HG03439 (cell line): ENCODE results near the gene BRIP1.
A peak's percentile ranks its signal among the peaks of the same experiment; 100 is the strongest.
"Not testable (repeated sequence)": the region's sequence is repeated elsewhere in the genome, so short reads cannot be mapped to it uniquely, and the experiment has no call there.

Experiments used
- ATAC-seq: cut with Tn5 transposase; IDR thresholded peaks from one replicate; pipeline ENCODE4 v1.9.1; 2021; ENCODE audit warnings: mild to moderate bottlenecking, moderate library complexity; ENCODE audit not compliant: unreplicated experiment

The BRIP1 gene

GRCh38 chr17:61805399-61805798, 57.9 kb downstream of the BRIP1 start:
- ATAC-seq = no peak

GRCh38 chr17:61803796-61804195, 59.5 kb downstream of the BRIP1 start:
- no peak for ATAC-seq

GRCh38 chr17:61803216-61803615, 60.1 kb downstream of the BRIP1 start:
- ATAC-seq = no peak

GRCh38 chr17:61799812-61800484, 63.4 kb downstream of the BRIP1 start:
- no peak for ATAC-seq

- no peak for ATAC-seq
These were observed 66.0 kb downstream of the BRIP1 start for GRCh38 chr17:61797283-61797682.

- no peak for ATAC-seq
These were observed 67.8 kb downstream of the BRIP1 start for GRCh38 chr17:61795546-61795945.

- no peak for ATAC-seq
These were observed 68.5 kb downstream of the BRIP1 start for GRCh38 chr17:61794792-61795191.

GRCh38 chr17:61794242-61794641, 69.1 kb downstream of the BRIP1 start:
- no peak for ATAC-seq

GRCh38 chr17:61793565-61793964, 69.8 kb downstream of the BRIP1 start:
- no peak for ATAC-seq

GRCh38 chr17:61789872-61790271, 73.5 kb downstream of the BRIP1 start:
- no peak for ATAC-seq

- no peak for ATAC-seq
These were observed 77.2 kb downstream of the BRIP1 start for GRCh38 chr17:61786088-61786487.

GRCh38 chr17:61784510-61784909, 78.8 kb downstream of the BRIP1 start:
- peak; percentile 44 for ATAC-seq

- peak; percentile 64 for ATAC-seq
These were observed 79.6 kb downstream of the BRIP1 start for GRCh38 chr17:61783556-61784304.

- ATAC-seq = no peak
These were observed 80.2 kb downstream of the BRIP1 start for GRCh38 chr17:61783120-61783519.

- no peak for ATAC-seq
These were observed 80.6 kb downstream of the BRIP1 start for GRCh38 chr17:61782683-61783082.

GRCh38 chr17:61775364-61775763, 88.0 kb downstream of the BRIP1 start:
- no peak for ATAC-seq

- ATAC-seq = no peak
These were observed 88.6 kb downstream of the BRIP1 start for GRCh38 chr17:61774724-61775123.

- not testable (repeated sequence) for ATAC-seq
These were observed 89.2 kb downstream of the BRIP1 start for GRCh38 chr17:61774087-61774486.

GRCh38 chr17:61770752-61771533, 92.4 kb downstream of the BRIP1 start:
- ATAC-seq = no peak

GRCh38 chr17:61770043-61770442, 93.3 kb downstream of the BRIP1 start:
- no peak for ATAC-seq

- no peak for ATAC-seq
These were observed 94.9 kb downstream of the BRIP1 start for GRCh38 chr17:61768405-61768804.

GRCh38 chr17:61766520-61766919, 96.8 kb downstream of the BRIP1 start:
- no peak for ATAC-seq
